GM23338 (cell line): ENCODE measurements around the gene CTNNBIP1. TPM values are rescaled to one million over a fixed set of nuclear protein-coding genes. Genes with fewer than 3 reads are reported as not detected.

ENCODE experiments used
- ATAC-seq: fragments of 200-7000 bp; cut with Tn5 transposase; 3 replicates; pipeline ENCODE4 v1.9.1; 2020
- DNase-seq: peaks from one replicate; pipeline ENCODE4 v3.0.0-alpha.2; 2015; ENCODE audit warnings: low spot score
- H2AFZ ChIP-seq: fragments of 200-600 bp; sonication (generic); 2 replicates; pipeline ENCODE4 v1.8.0; 2016; ENCODE audit warnings: antibody characterized with exemption, mild to moderate bottlenecking, moderate library complexity
- H3F3A ChIP-seq: fragments of 200-600 bp; sonication (generic); replicated peaks from 2 replicates; pipeline ENCODE4 v1.8.0; 2017; ENCODE audit warnings: antibody characterized with exemption, mixed run types, low read depth
- H3K27ac ChIP-seq: fragments of 200-600 bp; sonication (generic); 2 replicates; pipeline ENCODE4 v1.6.1; 2016; ENCODE audit warnings: low read depth
- H3K27me3 ChIP-seq: fragments of 200-600 bp; sonication (generic); 2 replicates; pipeline ENCODE4 v1.8.0; 2016; ENCODE audit warnings: mild to moderate bottlenecking, mixed run types, moderate library complexity; ENCODE audit not compliant: insufficient read depth
- H3K36me3 ChIP-seq: fragments of 200-600 bp; sonication (generic); 2 replicates; pipeline ENCODE4 v1.8.0; 2016; ENCODE audit warnings: mild to moderate bottlenecking; ENCODE audit not compliant: insufficient read depth
- H3K4me1 ChIP-seq: fragments of 200-600 bp; sonication (generic); 2 replicates; pipeline ENCODE4 v1.8.0; 2016; ENCODE audit warnings: mild to moderate bottlenecking, moderate library complexity; ENCODE audit not compliant: insufficient read depth
- H3K4me2 ChIP-seq: fragments of 200-600 bp; sonication (generic); 2 replicates; pipeline ENCODE4 v1.7.1; 2017; ENCODE audit warnings: mixed run types
- H3K4me3 ChIP-seq: fragments of 200-600 bp; sonication (generic); 2 replicates; pipeline ENCODE4 v1.6.1; 2016; ENCODE audit warnings: mixed run types
- H3K79me2 ChIP-seq: fragments of 200-600 bp; sonication (generic); replicated peaks from 2 replicates; pipeline ENCODE4 v1.8.0; 2017; ENCODE audit warnings: mild to moderate bottlenecking; ENCODE audit not compliant: insufficient read depth
- H3K9me2 ChIP-seq: fragments of 200-600 bp; sonication (generic); 2 replicates; pipeline ENCODE4 v1.8.0; 2017; ENCODE audit not compliant: insufficient read depth
- H4K20me1 ChIP-seq: fragments of 200-600 bp; sonication (generic); replicated peaks from 2 replicates; pipeline ENCODE4 v1.8.0; 2017; ENCODE audit warnings: mild to moderate bottlenecking; ENCODE audit not compliant: insufficient read depth
- H3K27ac Mint-ChIP-seq: 2 replicates; pipeline ENCODE4 v1.8.0; 2020; ENCODE audit warnings: inconsistent platforms, mild to moderate bottlenecking, moderate library complexity, mixed read lengths
- H3K27me3 Mint-ChIP-seq: 3 replicates; pipeline ENCODE4 v1.8.0; 2022; ENCODE audit warnings: low read depth, mild to moderate bottlenecking, moderate library complexity, mixed read lengths, inconsistent platforms; ENCODE audit not compliant: insufficient read depth, poor library complexity
- H3K36me3 Mint-ChIP-seq: 3 replicates; pipeline ENCODE4 v1.8.0; 2021; ENCODE audit warnings: low read depth, mild to moderate bottlenecking, inconsistent platforms, moderate library complexity, mixed read lengths
- H3K4me1 Mint-ChIP-seq: 3 replicates; pipeline ENCODE4 v1.8.0; 2020; ENCODE audit warnings: mild to moderate bottlenecking, inconsistent platforms, mixed read lengths
- H3K4me3 Mint-ChIP-seq: 3 replicates; pipeline ENCODE4 v1.8.0; 2021; ENCODE audit warnings: moderate library complexity, mild to moderate bottlenecking, inconsistent platforms, mixed read lengths
- H3K9me3 Mint-ChIP-seq: 3 replicates; pipeline ENCODE4 v1.8.0; 2020; ENCODE audit warnings: moderate library complexity, mild to moderate bottlenecking, inconsistent platforms, mixed read lengths
- CREB1 ChIP-seq: fragments of 250-450 bp; sonication (Bioruptor Pico); IDR thresholded peaks from 2 replicates; pipeline ENCODE4 v1.5.0; 2020; ENCODE audit warnings: low read depth, mild to moderate bottlenecking, moderate library complexity
- EZH2 ChIP-seq: fragments of 200-600 bp; sonication (generic); IDR thresholded peaks from one replicate; pipeline ENCODE4 v1.8.0; 2017; ENCODE audit warnings: antibody characterized with exemption, mild to moderate bottlenecking, low read depth; ENCODE audit not compliant: unreplicated experiment
- EZH2phosphoT487 ChIP-seq: fragments of 200-600 bp; sonication (generic); IDR thresholded peaks from one replicate; pipeline ENCODE4 v1.8.1; 2018; ENCODE audit warnings: antibody characterized with exemption; ENCODE audit not compliant: unreplicated experiment
- JUNB ChIP-seq: IDR thresholded peaks from one replicate; pipeline ENCODE4 v1.6.1; 2016; ENCODE audit warnings: antibody characterized with exemption; ENCODE audit not compliant: unreplicated experiment
- NANOG ChIP-seq: IDR thresholded peaks from 2 replicates; pipeline ENCODE4 v1.6.1; 2016; ENCODE audit warnings: antibody characterized with exemption, borderline replicate concordance
- POLR2AphosphoS5 ChIP-seq: IDR thresholded peaks from 2 replicates; pipeline ENCODE4 v1.6.1; 2016; ENCODE audit warnings: antibody characterized with exemption, low read depth
- STAT1 ChIP-seq: IDR thresholded peaks from one replicate; pipeline ENCODE4 v1.6.1; 2016; ENCODE audit warnings: antibody characterized with exemption; ENCODE audit not compliant: unreplicated experiment
- ZNF114 ChIP-seq: fragments of 250-450 bp; sonication (Bioruptor Pico); IDR thresholded peaks from 2 replicates; pipeline ENCODE4 v1.5.0; 2020; ENCODE audit warnings: mild to moderate bottlenecking, moderate library complexity
- polyA plus RNA-seq: library from polyadenylated mRNA; unstranded; fragments of >200 nt; fragmentation: Nextera tagmentation; extraction: Ambion mirVana; gene quantifications from 2 replicates; pipeline ENCODE4 v1.2.1, GENCODE V29; 2016
- total RNA-seq: library from RNA; depleted of rRNA; stranded (reverse); fragments of >200 nt; shearing (Covaris generic); gene quantifications from 2 replicates; pipeline ENCODE4 v1.2.3, GENCODE V29; 2014
- TF ChIP-seq, protein P1 (sequence below): IDR thresholded peaks from 2 replicates; pipeline ENCODE4 v1.6.1; 2016; ENCODE audit warnings: antibody characterized with exemption
- TF ChIP-seq, protein P2 (sequence below): IDR thresholded peaks from one replicate; pipeline ENCODE4 v1.6.1; 2018; ENCODE audit warnings: antibody characterized with exemption; ENCODE audit not compliant: unreplicated experiment
- TF ChIP-seq, protein P3 (sequence below), 2 experiments: fragments of 200-600 bp in 1 of 2; sonication (generic) in 1 of 2; conservative IDR thresholded peaks; 2 replicates each; pipeline versions ENCODE4 v1.5.1 to v1.6.1; 2016 to 2017; ENCODE audit warnings: antibody characterized with exemption in 2 of 2, low read depth in 2 of 2, mild to moderate bottlenecking in 2 of 2, moderate library complexity in 1 of 2

The CTNNBIP1 gene
- total and polyA plus RNA-seq, 2 experiments from 2014 or later: 30.3 to 55.1 TPM

DNA sequence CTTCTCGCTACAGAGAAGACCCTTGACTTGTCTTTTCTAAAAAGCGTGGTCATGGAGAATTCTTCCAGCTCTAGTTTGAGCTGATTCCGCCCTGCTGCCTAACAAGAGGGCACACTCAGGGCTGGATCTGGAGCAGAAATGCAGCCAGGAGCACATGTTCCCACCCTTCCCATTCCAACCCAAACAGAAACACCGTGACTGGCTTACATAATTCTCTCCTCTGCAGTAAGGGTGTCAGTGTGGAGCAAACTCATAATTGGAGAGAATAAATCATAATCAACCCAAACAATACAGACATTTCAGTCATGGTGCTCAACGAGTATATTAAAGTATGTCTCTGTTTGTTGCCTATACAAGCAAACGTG lies 34.5 kb downstream of the CTNNBIP1 start:
- Mint-ChIP-seq H3K27ac (no peak overlapping the region; the same call in 1 of the 2 replicates), H3K27me3 (peaks cover 12% of the 10 kb centered on the region), H3K9me3 (no peaks in the 10 kb centered on the region), H3K4me1 (peaks cover 13% of the 10 kb centered on the region), H3K36me3 (no peaks in the 10 kb centered on the region; the same call in 1 of the 3 replicates), H3K4me3 (no peak overlapping the region)
- 0 out of 2 replicates have a peak, but pooled peaks cover 2% of the 10 kb centered on the region for H4K20me1 ChIP-seq
- H3K4me3 ChIP-seq: peak overlapping the region; percentile 48; the same call in 1 of the 2 replicates
- H3K4me2 ChIP-seq: peak overlapping the region; percentile 78; the same call in 1 of the 2 replicates
- ATAC-seq: peak; percentile 6; the same call in 2 of the 3 replicates
- DNase-seq: no peak
- no peaks in the 10 kb centered on the region for H3F3A ChIP-seq
- no peaks in the 10 kb centered on the region for H3K27me3 ChIP-seq
- H3K9me2 ChIP-seq: no peaks in the 10 kb centered on the region
- peaks cover 10% of the 10 kb centered on the region for H3K4me1 ChIP-seq
- H2AFZ ChIP-seq: peak overlapping the region; percentile 78; the same call in 1 of the 2 replicates
- H3K79me2 ChIP-seq: no peaks in the 10 kb centered on the region
- H3K36me3 ChIP-seq: no peaks in the 10 kb centered on the region
- peak overlapping the region; percentile 48 for H3K27ac ChIP-seq
- no peak for TF ChIP-seq JUNB
- no peak for TF ChIP-seq CREB1
- no peak for TF ChIP-seq ZNF114
- TF ChIP-seq, protein P1, sequence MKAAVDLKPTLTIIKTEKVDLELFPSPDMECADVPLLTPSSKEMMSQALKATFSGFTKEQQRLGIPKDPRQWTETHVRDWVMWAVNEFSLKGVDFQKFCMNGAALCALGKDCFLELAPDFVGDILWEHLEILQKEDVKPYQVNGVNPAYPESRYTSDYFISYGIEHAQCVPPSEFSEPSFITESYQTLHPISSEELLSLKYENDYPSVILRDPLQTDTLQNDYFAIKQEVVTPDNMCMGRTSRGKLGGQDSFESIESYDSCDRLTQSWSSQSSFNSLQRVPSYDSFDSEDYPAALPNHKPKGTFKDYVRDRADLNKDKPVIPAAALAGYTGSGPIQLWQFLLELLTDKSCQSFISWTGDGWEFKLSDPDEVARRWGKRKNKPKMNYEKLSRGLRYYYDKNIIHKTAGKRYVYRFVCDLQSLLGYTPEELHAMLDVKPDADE: no peak
- TF ChIP-seq EZH2phosphoT487: no peak
- no peak for TF ChIP-seq EZH2

DNA sequence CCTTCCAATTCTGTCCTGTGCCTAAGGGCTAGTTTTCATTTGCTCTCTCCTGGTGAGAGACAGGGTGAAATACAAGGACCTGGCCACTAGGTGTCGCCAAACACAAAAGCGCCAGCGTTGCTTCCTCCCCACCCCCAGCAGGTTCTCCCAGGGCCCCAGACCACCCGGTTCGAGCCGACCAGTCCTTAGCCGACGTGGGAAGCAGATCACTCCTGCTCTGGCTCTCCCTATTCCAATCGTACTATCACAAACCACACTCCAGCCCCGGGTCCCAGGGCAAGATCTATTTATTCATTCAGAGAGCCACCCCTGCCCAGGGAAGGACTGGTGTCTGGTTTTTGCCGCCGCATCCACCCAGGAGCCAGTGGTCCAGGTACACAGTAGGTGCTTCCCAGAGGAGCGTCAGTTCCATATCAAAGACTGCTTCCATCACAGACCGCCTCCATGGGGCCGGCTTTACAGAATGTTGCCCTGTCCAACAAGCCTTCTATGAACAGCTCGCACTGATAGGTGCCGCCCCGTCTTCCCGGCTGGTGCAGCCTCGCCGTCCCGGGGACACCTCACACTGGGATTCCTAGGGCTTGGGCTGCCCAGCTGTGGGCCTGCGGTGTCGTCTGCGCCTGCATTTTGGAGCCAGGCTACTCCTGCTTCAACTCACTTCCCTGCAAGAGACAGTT lies 35.0 kb downstream of the CTNNBIP1 start:
- Histone ChIP-seq H3K27me3 (no peaks in the 10 kb centered on the region), H3K79me2 (no peaks in the 10 kb centered on the region), H3K9me2 (no peaks in the 10 kb centered on the region), H3K27ac (peak overlapping the region; percentile 48), H3K4me2 (peak overlapping the region; percentile 78), H3F3A (no peaks in the 10 kb centered on the region), H3K4me3 (peak overlapping the region; percentile 48), H3K36me3 (no peaks in the 10 kb centered on the region), H3K4me1 (peaks cover 10% of the 10 kb centered on the region), H2AFZ (peak overlapping the region; percentile 78; the same call in 1 of the 2 replicates), H4K20me1 (0 out of 2 replicates have a peak, but pooled peaks cover 2% of the 10 kb centered on the region)
- ATAC-seq (peak; percentile 82), DNase-seq (peak; percentile 95)
- Mint-ChIP-seq H3K4me3 (peak overlapping the region; percentile 57), H3K4me1 (peaks cover 13% of the 10 kb centered on the region), H3K27me3 (peaks cover 12% of the 10 kb centered on the region), H3K27ac (peak overlapping the region; percentile 65; the same call in 1 of the 2 replicates), H3K9me3 (no peaks in the 10 kb centered on the region), H3K36me3 (no peaks in the 10 kb centered on the region; the same call in 2 of the 3 replicates)
- TF ChIP-seq, protein P2, sequence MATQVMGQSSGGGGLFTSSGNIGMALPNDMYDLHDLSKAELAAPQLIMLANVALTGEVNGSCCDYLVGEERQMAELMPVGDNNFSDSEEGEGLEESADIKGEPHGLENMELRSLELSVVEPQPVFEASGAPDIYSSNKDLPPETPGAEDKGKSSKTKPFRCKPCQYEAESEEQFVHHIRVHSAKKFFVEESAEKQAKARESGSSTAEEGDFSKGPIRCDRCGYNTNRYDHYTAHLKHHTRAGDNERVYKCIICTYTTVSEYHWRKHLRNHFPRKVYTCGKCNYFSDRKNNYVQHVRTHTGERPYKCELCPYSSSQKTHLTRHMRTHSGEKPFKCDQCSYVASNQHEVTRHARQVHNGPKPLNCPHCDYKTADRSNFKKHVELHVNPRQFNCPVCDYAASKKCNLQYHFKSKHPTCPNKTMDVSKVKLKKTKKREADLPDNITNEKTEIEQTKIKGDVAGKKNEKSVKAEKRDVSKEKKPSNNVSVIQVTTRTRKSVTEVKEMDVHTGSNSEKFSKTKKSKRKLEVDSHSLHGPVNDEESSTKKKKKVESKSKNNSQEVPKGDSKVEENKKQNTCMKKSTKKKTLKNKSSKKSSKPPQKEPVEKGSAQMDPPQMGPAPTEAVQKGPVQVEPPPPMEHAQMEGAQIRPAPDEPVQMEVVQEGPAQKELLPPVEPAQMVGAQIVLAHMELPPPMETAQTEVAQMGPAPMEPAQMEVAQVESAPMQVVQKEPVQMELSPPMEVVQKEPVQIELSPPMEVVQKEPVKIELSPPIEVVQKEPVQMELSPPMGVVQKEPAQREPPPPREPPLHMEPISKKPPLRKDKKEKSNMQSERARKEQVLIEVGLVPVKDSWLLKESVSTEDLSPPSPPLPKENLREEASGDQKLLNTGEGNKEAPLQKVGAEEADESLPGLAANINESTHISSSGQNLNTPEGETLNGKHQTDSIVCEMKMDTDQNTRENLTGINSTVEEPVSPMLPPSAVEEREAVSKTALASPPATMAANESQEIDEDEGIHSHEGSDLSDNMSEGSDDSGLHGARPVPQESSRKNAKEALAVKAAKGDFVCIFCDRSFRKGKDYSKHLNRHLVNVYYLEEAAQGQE: no peak
- TF ChIP-seq ZNF114 (no peak), CREB1 (0 out of 2 replicates have a peak, but pooled peaks have one; percentile 26), STAT1 (no peak), NANOG (no peak), POLR2AphosphoS5 (no peak), EZH2 (no peak)
- TF ChIP-seq, protein P3, sequence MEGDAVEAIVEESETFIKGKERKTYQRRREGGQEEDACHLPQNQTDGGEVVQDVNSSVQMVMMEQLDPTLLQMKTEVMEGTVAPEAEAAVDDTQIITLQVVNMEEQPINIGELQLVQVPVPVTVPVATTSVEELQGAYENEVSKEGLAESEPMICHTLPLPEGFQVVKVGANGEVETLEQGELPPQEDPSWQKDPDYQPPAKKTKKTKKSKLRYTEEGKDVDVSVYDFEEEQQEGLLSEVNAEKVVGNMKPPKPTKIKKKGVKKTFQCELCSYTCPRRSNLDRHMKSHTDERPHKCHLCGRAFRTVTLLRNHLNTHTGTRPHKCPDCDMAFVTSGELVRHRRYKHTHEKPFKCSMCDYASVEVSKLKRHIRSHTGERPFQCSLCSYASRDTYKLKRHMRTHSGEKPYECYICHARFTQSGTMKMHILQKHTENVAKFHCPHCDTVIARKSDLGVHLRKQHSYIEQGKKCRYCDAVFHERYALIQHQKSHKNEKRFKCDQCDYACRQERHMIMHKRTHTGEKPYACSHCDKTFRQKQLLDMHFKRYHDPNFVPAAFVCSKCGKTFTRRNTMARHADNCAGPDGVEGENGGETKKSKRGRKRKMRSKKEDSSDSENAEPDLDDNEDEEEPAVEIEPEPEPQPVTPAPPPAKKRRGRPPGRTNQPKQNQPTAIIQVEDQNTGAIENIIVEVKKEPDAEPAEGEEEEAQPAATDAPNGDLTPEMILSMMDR (conservative IDR thresholded peaks at IDR 0.05; ENCODE audit: low read depth in 2 of 2): peak; percentile 93 to 94
- TF ChIP-seq, protein P1: no peak
